Fibroblast of lung (primary cell): ENCODE data around the gene GAD2. TPM values are rescaled to one million over a fixed set of nuclear protein-coding genes. Genes with fewer than 3 reads are reported as not detected.

Source experiments
- DNase-seq, 2 donors: peaks; one replicate each; pipeline versions ENCODE4 v3.0.0 to v3.0.0-alpha.2; 2010; ENCODE audit warnings: low read depth in 2 of 2
- H2AFZ ChIP-seq: 2 replicates; pipeline ENCODE4 v1.5.1; 2012; ENCODE audit warnings: low read length, control low read depth, inconsistent platforms
- H3K27ac ChIP-seq: 2 replicates; pipeline ENCODE4 v1.5.1; 2011; ENCODE audit warnings: low read length, control low read depth; ENCODE audit not compliant: insufficient read depth
- H3K27me3 ChIP-seq: 2 replicates; pipeline ENCODE4 v1.5.1; 2011; ENCODE audit warnings: mild to moderate bottlenecking, low read length; ENCODE audit not compliant: control insufficient read depth, insufficient read depth
- H3K36me3 ChIP-seq: 2 replicates; pipeline ENCODE4 v1.5.1; 2011; ENCODE audit warnings: low read length; ENCODE audit not compliant: control insufficient read depth, insufficient read depth
- H3K4me1 ChIP-seq: 2 replicates; pipeline ENCODE4 v1.5.1; 2011; ENCODE audit warnings: low read length; ENCODE audit not compliant: control insufficient read depth, insufficient read depth; ENCODE audit errors: extremely low read depth
- H3K4me2 ChIP-seq: 2 replicates; pipeline ENCODE4 v1.5.1; 2011; ENCODE audit warnings: low read length, control low read depth; ENCODE audit not compliant: insufficient read depth; ENCODE audit errors: extremely low read depth
- H3K4me3 ChIP-seq, 4 experiments: fragments of 200-600 bp in 1 of 4; sonication (generic) in 1 of 4; replicated peaks in 1 of 4; 2 replicates each; pipeline ENCODE4 v1.5.1; 2011 to 2016; ENCODE audit warnings: low read length in 4 of 4, low read depth in 3 of 4, mild to moderate bottlenecking in 3 of 4, control low read depth in 2 of 4, inconsistent platforms in 1 of 4, mixed read lengths in 1 of 4; ENCODE audit not compliant: insufficient read depth in 1 of 4; ENCODE audit errors: control extremely low read depth in 1 of 4
- H3K79me2 ChIP-seq: 2 replicates; pipeline ENCODE4 v1.5.1; 2012; ENCODE audit warnings: mild to moderate bottlenecking, low read length, inconsistent platforms; ENCODE audit not compliant: control insufficient read depth, insufficient read depth
- H3K9ac ChIP-seq: 2 replicates; pipeline ENCODE4 v1.5.1; 2011; ENCODE audit warnings: mild to moderate bottlenecking, low read length, control low read depth; ENCODE audit not compliant: insufficient read depth
- H3K9me3 ChIP-seq: 2 replicates; pipeline ENCODE4 v1.5.1; 2012; ENCODE audit warnings: low read depth, low read length; ENCODE audit not compliant: control insufficient read depth, insufficient read depth
- H4K20me1 ChIP-seq: 2 replicates; pipeline ENCODE4 v1.5.1; 2011; ENCODE audit warnings: low read length; ENCODE audit not compliant: control insufficient read depth, insufficient read depth; ENCODE audit errors: extremely low read depth
- CTCF ChIP-seq, 2 donors: IDR thresholded peaks in 1 of 2; conservative IDR thresholded peaks in 1 of 2; 1 replicate in 1 of 2; 2 replicates in 1 of 2; pipeline ENCODE4 v1.5.1; 2011 to 2012; ENCODE audit warnings: low read length in 2 of 2, control low read depth in 1 of 2, inconsistent platforms in 1 of 2, low read depth in 1 of 2, mild to moderate bottlenecking in 1 of 2
- EZH2 ChIP-seq: IDR thresholded peaks from 2 replicates; pipeline ENCODE4 v1.5.1; 2012; ENCODE audit warnings: low read length, control low read depth, mild to moderate bottlenecking; ENCODE audit errors: missing control alignments
- polyA plus RNA-seq, 2 donors: library from polyadenylated mRNA; depleted of rRNA in 1 of 2; stranded (reverse) in 1 of 2; unstranded in 1 of 2; fragments of >200 nt; gene quantifications; 2 replicates each; pipeline ENCODE4 v1.2.1, GENCODE V29; 2011 to 2012; ENCODE audit warnings: missing spikeins in 1 of 2
- total RNA-seq: library from RNA; depleted of rRNA; stranded (reverse); fragments of >200 nt; gene quantifications from 2 replicates; pipeline ENCODE4 v1.2.1, GENCODE V29; 2014

GAD2 gene
- total and polyA plus RNA-seq, 2 donors (not counting 1 experiment from before 2014, with no cell fraction given): not detected

DNA sequence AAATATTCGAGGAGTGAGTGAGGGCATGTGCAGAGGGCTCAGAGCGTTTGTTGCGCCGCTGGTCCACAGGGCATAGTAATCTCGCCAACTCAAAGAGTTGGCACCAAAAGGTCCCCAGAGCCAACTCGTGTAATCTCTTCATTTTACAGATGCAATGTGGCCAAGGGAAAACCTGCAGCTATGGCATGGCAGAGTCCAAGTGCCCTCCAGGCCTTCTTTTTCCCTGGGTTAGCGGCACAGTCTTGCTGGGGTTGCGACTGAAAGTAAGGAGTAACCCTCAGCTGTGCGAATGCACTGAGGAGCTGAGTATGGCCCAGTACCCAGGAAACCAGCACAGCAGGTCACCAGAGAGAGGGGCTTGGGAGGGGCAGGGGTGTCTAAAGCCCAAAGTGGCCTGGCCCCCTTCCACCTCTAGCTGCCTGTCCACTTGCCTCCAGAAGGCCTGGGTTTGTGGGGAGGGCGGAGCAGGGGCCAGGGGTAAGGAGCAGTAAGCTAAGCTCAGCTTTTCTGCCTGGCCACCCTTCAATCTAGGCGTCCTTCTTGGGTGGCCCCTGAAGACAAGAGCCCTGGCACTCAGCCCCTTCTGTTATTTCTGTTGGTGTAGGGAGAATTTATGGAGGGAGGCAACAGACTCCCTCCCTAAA, 3.3 kb upstream of the GAD2 start:
- Histone ChIP-seq H3K4me3 (no peak overlapping the region), H4K20me1 (no peaks in the 10 kb centered on the region), H3K79me2 (no peaks in the 10 kb centered on the region), H3K4me2 (no peak overlapping the region), H3K27ac (no peak overlapping the region), H2AFZ (no peak overlapping the region), H3K9ac (no peak overlapping the region), H3K4me1 (no peaks in the 10 kb centered on the region), H3K9me3 (no peaks in the 10 kb centered on the region), H3K27me3 (peaks cover 11% of the 10 kb centered on the region), H3K36me3 (no peaks in the 10 kb centered on the region)
- no peak for TF ChIP-seq CTCF (conservative IDR thresholded peaks at IDR 0.05 in 1 of 2, IDR thresholded peaks at IDR 0.05 in 1 of 2; ENCODE audit: low read depth in 1 of 2, low read length in 2 of 2)
- peak; percentile 41 for TF ChIP-seq EZH2
- no peak for DNase-seq

DNA sequence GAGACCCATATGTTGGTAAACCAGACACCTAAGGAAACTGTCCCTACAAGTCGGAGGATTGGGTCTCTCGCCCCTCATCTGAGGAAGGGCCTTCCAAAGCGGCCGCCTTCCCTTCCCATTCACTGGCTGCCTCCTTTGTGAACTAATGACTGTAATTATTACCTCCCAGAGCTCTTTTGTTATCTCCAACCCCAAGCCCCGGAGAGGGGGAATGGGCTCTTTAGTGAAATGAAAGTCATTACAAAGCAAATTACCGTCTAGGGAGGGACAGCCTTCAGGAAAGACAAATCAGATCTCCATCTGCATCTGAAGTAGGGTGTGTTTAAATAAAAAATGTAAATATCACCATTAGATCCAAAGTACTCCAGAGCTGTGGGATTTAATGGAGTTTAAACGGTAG, 2.6 kb upstream of the GAD2 start:
- Histone ChIP-seq H3K4me2 (no peak overlapping the region), H3K27ac (no peak overlapping the region), H3K4me1 (no peaks in the 10 kb centered on the region), H3K79me2 (no peaks in the 10 kb centered on the region), H2AFZ (no peak overlapping the region), H4K20me1 (no peaks in the 10 kb centered on the region), H3K27me3 (peaks cover 11% of the 10 kb centered on the region), H3K4me3 (no peak overlapping the region), H3K36me3 (no peaks in the 10 kb centered on the region), H3K9ac (no peak overlapping the region), H3K9me3 (no peaks in the 10 kb centered on the region)
- TF ChIP-seq CTCF (conservative IDR thresholded peaks at IDR 0.05 in 1 of 2, IDR thresholded peaks at IDR 0.05 in 1 of 2; ENCODE audit: low read depth in 1 of 2, low read length in 2 of 2) (no peak), EZH2 (no peak)
- DNase-seq: no peak

- H3K9ac ChIP-seq: no peak overlapping the region
- H3K79me2 ChIP-seq: no peaks in the 10 kb centered on the region
- H3K4me1 ChIP-seq: no peaks in the 10 kb centered on the region
- no peaks in the 10 kb centered on the region for H3K9me3 ChIP-seq
- TF ChIP-seq CTCF (conservative IDR thresholded peaks at IDR 0.05 in 1 of 2, IDR thresholded peaks at IDR 0.05 in 1 of 2; ENCODE audit: low read depth in 1 of 2, low read length in 2 of 2) (no peak), EZH2 (no peak)
- no peak overlapping the region for H3K4me2 ChIP-seq
- H3K27me3 ChIP-seq: peaks cover 11% of the 10 kb centered on the region
- no peak overlapping the region for H2AFZ ChIP-seq
- DNase-seq: no peak
- no peaks in the 10 kb centered on the region for H3K36me3 ChIP-seq
- no peak overlapping the region for H3K4me3 ChIP-seq
- no peaks in the 10 kb centered on the region for H4K20me1 ChIP-seq
- no peak overlapping the region for H3K27ac ChIP-seq
Observed at GRCh38 chr10:26214551-26215395, 1.8 kb upstream of the GAD2 start.
